Smooth muscle cell of the coronary artery (primary cell): Measurements from ENCODE around the gene RECK. TPM values are rescaled to one million over a fixed set of nuclear protein-coding genes. Genes with fewer than 3 reads are reported as not detected.

Experiments used
- total RNA-seq: library from RNA; depleted of rRNA; stranded (reverse); fragments of >200 nt; gene quantifications from 2 replicates; pipeline ENCODE4 v1.2.3, GENCODE V29; 2014; ENCODE audit warnings: low replicate concordance

The RECK gene, protein sequence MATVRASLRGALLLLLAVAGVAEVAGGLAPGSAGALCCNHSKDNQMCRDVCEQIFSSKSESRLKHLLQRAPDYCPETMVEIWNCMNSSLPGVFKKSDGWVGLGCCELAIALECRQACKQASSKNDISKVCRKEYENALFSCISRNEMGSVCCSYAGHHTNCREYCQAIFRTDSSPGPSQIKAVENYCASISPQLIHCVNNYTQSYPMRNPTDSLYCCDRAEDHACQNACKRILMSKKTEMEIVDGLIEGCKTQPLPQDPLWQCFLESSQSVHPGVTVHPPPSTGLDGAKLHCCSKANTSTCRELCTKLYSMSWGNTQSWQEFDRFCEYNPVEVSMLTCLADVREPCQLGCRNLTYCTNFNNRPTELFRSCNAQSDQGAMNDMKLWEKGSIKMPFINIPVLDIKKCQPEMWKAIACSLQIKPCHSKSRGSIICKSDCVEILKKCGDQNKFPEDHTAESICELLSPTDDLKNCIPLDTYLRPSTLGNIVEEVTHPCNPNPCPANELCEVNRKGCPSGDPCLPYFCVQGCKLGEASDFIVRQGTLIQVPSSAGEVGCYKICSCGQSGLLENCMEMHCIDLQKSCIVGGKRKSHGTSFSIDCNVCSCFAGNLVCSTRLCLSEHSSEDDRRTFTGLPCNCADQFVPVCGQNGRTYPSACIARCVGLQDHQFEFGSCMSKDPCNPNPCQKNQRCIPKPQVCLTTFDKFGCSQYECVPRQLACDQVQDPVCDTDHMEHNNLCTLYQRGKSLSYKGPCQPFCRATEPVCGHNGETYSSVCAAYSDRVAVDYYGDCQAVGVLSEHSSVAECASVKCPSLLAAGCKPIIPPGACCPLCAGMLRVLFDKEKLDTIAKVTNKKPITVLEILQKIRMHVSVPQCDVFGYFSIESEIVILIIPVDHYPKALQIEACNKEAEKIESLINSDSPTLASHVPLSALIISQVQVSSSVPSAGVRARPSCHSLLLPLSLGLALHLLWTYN
- 39.6 and 44.8 TPM in 2 replicates for total RNA-seq

GRCh38 chr9:36036780-36037548, at the start of gene RECK:
Gene RECK (plus strand): TSS chr9:36036913. CDS start chr9:36036999, 86 bp downstream.

DNA sequence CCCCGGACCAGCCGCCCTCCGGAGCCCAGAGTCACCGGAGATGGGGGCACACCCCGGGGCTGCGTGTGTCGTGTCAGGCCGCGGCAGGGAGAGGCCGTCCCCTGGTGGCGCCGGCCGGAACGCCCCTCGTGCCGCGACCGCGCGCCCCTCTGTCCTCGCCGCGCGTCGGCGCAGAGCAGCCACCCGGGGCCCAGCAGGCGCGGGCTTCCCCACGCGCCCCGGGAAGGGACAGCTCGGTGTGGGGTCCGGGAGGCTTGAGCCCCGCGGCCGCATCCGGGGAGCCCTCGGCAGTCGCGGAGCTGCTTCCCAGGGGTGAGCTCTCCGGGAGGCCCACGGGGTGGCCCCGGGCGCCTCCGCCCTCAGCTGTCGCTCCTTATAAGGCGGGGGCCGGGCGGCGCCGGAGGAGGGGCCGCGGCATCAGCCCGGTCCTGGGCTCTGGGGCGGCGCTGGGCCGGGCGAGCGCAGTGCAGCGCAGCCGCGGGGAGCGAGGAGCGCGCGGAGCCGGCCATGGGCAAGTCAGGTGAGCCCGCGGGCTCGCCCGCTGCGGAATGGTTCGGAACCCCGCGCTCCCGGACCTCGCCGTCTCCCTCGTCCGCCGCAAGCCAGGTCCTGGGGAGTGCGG, 99.7 kb downstream of the RECK start, which contains the start of gene GLIPR2:
Gene GLIPR2 (plus strand): TSS at position 462 of the 622 bp plus-strand sequence. CDS start 46 bp downstream, at position 508.

GRCh38 chr9:36169166-36169565, 132.5 kb downstream of the RECK start, which contains the start of gene CCIN:
Gene CCIN (plus strand): TSS chr9:36169388. CDS start chr9:36169503, 115 bp downstream.

Other genes with a start within 250 kb of the RECK start
- gene NPR2, start 245.3 kb upstream of the RECK start, total RNA-seq = 18.7 and 19.5 TPM in 2 replicates
- 1.2 and 1.3 TPM in 2 replicates for gene SPAG8, start 224.7 kb upstream of the RECK start, total RNA-seq
- 11.3 and 37.8 TPM in 2 replicates for gene HINT2, start 221.9 kb upstream of the RECK start, total RNA-seq
- gene FAM221B, start 208.2 kb upstream of the RECK start, total RNA-seq = not detected in 2 replicates
- gene TMEM8B, start 207.7 kb upstream of the RECK start, total RNA-seq = 1.6 and 2.3 TPM in 2 replicates
- gene OR13J1, start 166.5 kb upstream of the RECK start, total RNA-seq = not detected in 2 replicates
- 12.0 TPM in 1 of 2 replicates, not detected in the other for gene HRCT1, start 130.7 kb upstream of the RECK start, total RNA-seq
- gene SPAAR, start 127.4 kb upstream of the RECK start, total RNA-seq = 0.12 and 0.68 TPM in 2 replicates
- 0.08 TPM in 1 of 2 replicates, not detected in the other for gene OR2S2, start 78.8 kb upstream of the RECK start, total RNA-seq
- 36.0 and 105 TPM in 2 replicates for gene GLIPR2, start 99.8 kb downstream of the RECK start, total RNA-seq
- 2.2 and 5.2 TPM in 2 replicates for gene CCIN, start 132.5 kb downstream of the RECK start, total RNA-seq
- 185 and 417 TPM in 2 replicates for gene CLTA, start 154.0 kb downstream of the RECK start, total RNA-seq
- gene GNE, start 221.5 kb downstream of the RECK start, total RNA-seq = 18.1 and 25.9 TPM in 2 replicates